Stimulated activated CD4-positive, alpha-beta T cell treated with anti-CD3 and anti-CD28 coated beads, TNF-alpha, amount 100 ng/mL, for 4 hours (primary cell): ENCODE measurements around the gene PRPF38A.

Experiments used
- DNase-seq, 3 experiments: peaks; one replicate each; pipeline ENCODE4 v3.0.0-alpha.2; 2020; ENCODE audit warnings: low read depth in 3 of 3

The PRPF38A gene

GRCh38 chr1:52460694-52461093, 56.3 kb downstream of the PRPF38A start:
- DNase-seq, result no peak

GRCh38 chr1:52461821-52462220, 57.4 kb downstream of the PRPF38A start:
- no peak for DNase-seq

- no peak for DNase-seq
These were observed 59.5 kb downstream of the PRPF38A start for GRCh38 chr1:52463891-52464290.

GRCh38 chr1:52469108-52469507, 64.7 kb downstream of the PRPF38A start:
- no peak for DNase-seq
